Keratinocyte (primary cell): ENCODE measurements around the gene FAM20C. TPM values are rescaled to one million over a fixed set of nuclear protein-coding genes. Genes with fewer than 3 reads are reported as not detected.

Experiments
- DNase-seq: peaks from one replicate; pipeline ENCODE4 v3.0.0-alpha.2; 2011; ENCODE audit warnings: low read depth, missing footprints, low spot score
- FAIRE-seq: peaks from 2 replicates; lab custom pipeline; 2011; peaks lifted over from hg19 to GRCh38; lab: Jason Lieb, UNC
- H2AFZ ChIP-seq: 2 replicates; pipeline ENCODE4 v1.6.0; 2012; ENCODE audit warnings: low read length, control low read depth, inconsistent platforms; ENCODE audit not compliant: control insufficient read depth
- H3K27ac ChIP-seq: 2 replicates; pipeline ENCODE4 v1.5.1; 2011; ENCODE audit warnings: low read length; ENCODE audit not compliant: control insufficient read depth, insufficient read depth
- H3K27me3 ChIP-seq: 3 replicates; pipeline ENCODE4 v1.6.0; 2011; ENCODE audit warnings: low read length; ENCODE audit not compliant: control insufficient read depth, insufficient read depth; ENCODE audit errors: extremely low read depth
- H3K36me3 ChIP-seq, 2 experiments: 2 replicates in 1 of 2; 3 replicates in 1 of 2; pipeline ENCODE4 v1.5.1; 2011; ENCODE audit warnings: low read length in 2 of 2, mild to moderate bottlenecking in 1 of 2; ENCODE audit not compliant: control insufficient read depth in 2 of 2, insufficient read depth in 2 of 2; ENCODE audit errors: extremely low read depth in 1 of 2
- H3K4me1 ChIP-seq: 3 replicates; pipeline ENCODE4 v1.5.1; 2011; ENCODE audit warnings: low read length; ENCODE audit not compliant: control insufficient read depth, insufficient read depth; ENCODE audit errors: extremely low read depth
- H3K4me2 ChIP-seq: 3 replicates; pipeline ENCODE4 v1.6.0; 2011; ENCODE audit warnings: low read depth, low read length; ENCODE audit not compliant: control insufficient read depth, insufficient read depth; ENCODE audit errors: extremely low read depth
- H3K4me3 ChIP-seq, 3 experiments: fragments of 200-600 bp in 1 of 3; sonication (generic) in 1 of 3; 2 replicates in 2 of 3; 3 replicates in 1 of 3; pipeline ENCODE4 v1.5.1; 2011 to 2016; ENCODE audit warnings: low read length in 3 of 3, mild to moderate bottlenecking in 3 of 3, control low read depth in 2 of 3, inconsistent platforms in 1 of 3, low read depth in 1 of 3, mixed read lengths in 1 of 3, mixed run types in 1 of 3, moderate library complexity in 1 of 3; ENCODE audit not compliant: control insufficient read depth in 2 of 3, insufficient read depth in 2 of 3; ENCODE audit errors: extremely low read depth in 1 of 3
- H3K79me2 ChIP-seq: 2 replicates; pipeline ENCODE4 v1.6.0; 2012; ENCODE audit warnings: low read length; ENCODE audit not compliant: control insufficient read depth, insufficient read depth
- H3K9ac ChIP-seq: 3 replicates; pipeline ENCODE4 v1.6.0; 2011; ENCODE audit warnings: low read length; ENCODE audit not compliant: control insufficient read depth, insufficient read depth; ENCODE audit errors: extremely low read depth
- H3K9me1 ChIP-seq: 3 replicates; pipeline ENCODE4 v1.6.0; 2011; ENCODE audit warnings: low read length; ENCODE audit not compliant: control insufficient read depth, insufficient read depth; ENCODE audit errors: extremely low read depth
- H3K9me3 ChIP-seq: 2 replicates; pipeline ENCODE4 v1.5.1; 2012; ENCODE audit warnings: low read depth, low read length; ENCODE audit not compliant: control insufficient read depth
- H4K20me1 ChIP-seq: 3 replicates; pipeline ENCODE4 v1.6.0; 2011; ENCODE audit warnings: low read length; ENCODE audit not compliant: control insufficient read depth, insufficient read depth; ENCODE audit errors: extremely low read depth
- CTCF ChIP-seq, 3 experiments: IDR thresholded peaks in 1 of 3; conservative IDR thresholded peaks in 1 of 3; optimal IDR thresholded peaks in 1 of 3; 2 replicates in 2 of 3; 3 replicates in 1 of 3; pipeline versions ENCODE3 to v1.5.1; 2011; ENCODE audit warnings: low read length in 3 of 3, mild to moderate bottlenecking in 3 of 3, moderate library complexity in 2 of 3, control low read depth in 1 of 3, inconsistent platforms in 1 of 3; ENCODE audit not compliant: insufficient read depth in 2 of 3; ENCODE audit errors: extremely low read depth in 1 of 3
- EZH2 ChIP-seq: IDR thresholded peaks from one replicate; pipeline ENCODE4 v1.6.1; 2012; ENCODE audit warnings: inconsistent platforms, mild to moderate bottlenecking, low read length, moderate library complexity
- dilution Hi-C: fragments of 300-500 bp; cut with MboI; formaldehyde crosslinking; loops from one replicate; pipeline ENCODE4 v1.7.0; 2020; ENCODE audit warnings: low sequenced_read_pairs; ENCODE audit not compliant: extremely low pct_ligation_motif_present
- polyA plus RNA-seq, 5 experiments: library from polyadenylated mRNA; depleted of rRNA in 3 of 5; stranded (reverse) in 3 of 5; stranded (forward) in 1 of 5; unstranded in 1 of 5; fragments of >200 nt; gene quantifications; 1 replicate in 1 of 5; 2 replicates in 3 of 5; 3 replicates in 1 of 5; pipeline versions ENCODE4 v1.2.1 to v1.2.3, GENCODE V29; 2011 to 2012; ENCODE audit warnings: missing spikeins in 2 of 5, low read depth in 1 of 5, low replicate concordance in 1 of 5

FAM20C gene
- polyA plus RNA-seq, 1 donor (not counting 4 experiments of a cell fraction or from before 2014, with no cell fraction given) = 3.8 TPM

- no peaks in the 10 kb centered on the region for H3K9me3 ChIP-seq
- FAIRE-seq (no peak), DNase-seq (no peak)
- H3K36me3 ChIP-seq = no peaks in the 10 kb centered on the region
- H2AFZ ChIP-seq = no peak overlapping the region
- H3K9me1 ChIP-seq = no peaks in the 10 kb centered on the region
- dilution Hi-C loops = no loop called here
- no peaks in the 10 kb centered on the region for H3K27me3 ChIP-seq
- no peak overlapping the region for H3K4me3 ChIP-seq
- H3K79me2 ChIP-seq = no peaks in the 10 kb centered on the region
- H3K9ac ChIP-seq = no peak overlapping the region
- TF ChIP-seq CTCF (optimal IDR thresholded peaks at IDR 0.05 in 1 of 3, IDR thresholded peaks at IDR 0.05 in 1 of 3, conservative IDR thresholded peaks at IDR 0.05 in 1 of 3; ENCODE audit: extremely low read depth in 1 of 3, insufficient read depth in 2 of 3, low read length in 3 of 3) = no peak
- TF ChIP-seq EZH2 = no peak
- no peak overlapping the region for H3K4me2 ChIP-seq
- no peaks in the 10 kb centered on the region for H4K20me1 ChIP-seq
- no peak overlapping the region for H3K27ac ChIP-seq
- H3K4me1 ChIP-seq = peaks cover 10% of the 10 kb centered on the region
Observed at GRCh38 chr7:227926-228325, 35.6 kb downstream of the FAM20C start.

GRCh38 chr7:228610-229009 lies 36.2 kb downstream of the FAM20C start:
- no peak overlapping the region for H3K4me3 ChIP-seq
- dilution Hi-C loops = no loop called here
- no peak overlapping the region for H3K9ac ChIP-seq
- H3K9me3 ChIP-seq = no peaks in the 10 kb centered on the region
- no peaks in the 10 kb centered on the region for H3K79me2 ChIP-seq
- peaks cover 6% of the 10 kb centered on the region for H3K4me1 ChIP-seq
- no peaks in the 10 kb centered on the region for H4K20me1 ChIP-seq
- no peak overlapping the region for H2AFZ ChIP-seq
- no peak for FAIRE-seq
- H3K36me3 ChIP-seq = no peaks in the 10 kb centered on the region
- H3K9me1 ChIP-seq = no peaks in the 10 kb centered on the region
- no peak for DNase-seq
- no peak overlapping the region for H3K27ac ChIP-seq
- H3K27me3 ChIP-seq = no peaks in the 10 kb centered on the region
- TF ChIP-seq CTCF (optimal IDR thresholded peaks at IDR 0.05 in 1 of 3, IDR thresholded peaks at IDR 0.05 in 1 of 3, conservative IDR thresholded peaks at IDR 0.05 in 1 of 3; ENCODE audit: extremely low read depth in 1 of 3, insufficient read depth in 2 of 3, low read length in 3 of 3) (no peak), EZH2 (no peak)
- H3K4me2 ChIP-seq = no peak overlapping the region
